AG09319 (cell line): ENCODE data around the gene DCLK1.
A peak's percentile ranks its signal among the peaks of the same experiment; 100 is the strongest.

Experiments
- DNase-seq: peaks from one replicate; pipeline ENCODE4 v3.0.0-alpha.2; 2010; ENCODE audit warnings: low read depth; ENCODE audit errors: extremely low read depth
- CTCF ChIP-seq: IDR thresholded peaks from 2 replicates; pipeline ENCODE4 v1.5.1; 2011; ENCODE audit warnings: low read depth, mild to moderate bottlenecking, inconsistent platforms, low read length, moderate library complexity

DCLK1 gene

GRCh38 chr13:36132376-36132775, 1.2 kb upstream of the DCLK1 start:
- no peak for DNase-seq
- TF ChIP-seq CTCF = no peak

- DNase-seq = peak; percentile 10
- no peak for TF ChIP-seq CTCF
Observed at GRCh38 chr13:36131931-36132297, 732 bp upstream of the DCLK1 start.

GRCh38 chr13:36130552-36131221, 495 bp downstream of the DCLK1 start:
- no peak for TF ChIP-seq CTCF
- no peak for DNase-seq

- no peak for TF ChIP-seq CTCF
- DNase-seq = no peak
Observed at GRCh38 chr13:36130193-36130551, 1.0 kb downstream of the DCLK1 start.

- no peak for TF ChIP-seq CTCF
- DNase-seq = no peak
Observed at GRCh38 chr13:36129539-36129938, 1.6 kb downstream of the DCLK1 start.

- no peak for DNase-seq
- TF ChIP-seq CTCF = no peak
Observed at GRCh38 chr13:36126491-36126890, 4.7 kb downstream of the DCLK1 start.

- TF ChIP-seq CTCF = no peak
- DNase-seq = no peak
Observed at GRCh38 chr13:36125841-36126240, 5.3 kb downstream of the DCLK1 start.
